OCI-LY3 (cell line): Measurements from ENCODE around the gene CRB1.

Experiments
- H2AFZ ChIP-seq: fragments of 200-600, 300-600 bp; shearing (Covaris generic); 2 replicates; pipeline ENCODE4 v1.6.0; 2014; ENCODE audit warnings: antibody characterized with exemption, low read depth, low read length
- H3K27ac ChIP-seq: fragments of 200-600, 300-600 bp; sonication (generic); 2 replicates; pipeline ENCODE4 v1.5.1; 2014; ENCODE audit warnings: mild to moderate bottlenecking, low read length, moderate library complexity, mixed read lengths
- H3K27me3 ChIP-seq: fragments of 200-600, 300-600 bp; sonication (generic); 2 replicates; pipeline ENCODE4 v1.6.1; 2014; ENCODE audit warnings: low read depth, low read length, mixed read lengths
- H3K36me3 ChIP-seq: fragments of 200-600, 300-600 bp; sonication (generic); replicated peaks from 2 replicates; pipeline ENCODE3; 2014; ENCODE audit warnings: low read depth, low read length, mixed read lengths
- H3K4me1 ChIP-seq: fragments of 300-600, 200-600 bp; sonication (generic); 2 replicates; pipeline ENCODE4 v1.6.1; 2014; ENCODE audit warnings: low read length, mixed read lengths
- H3K4me2 ChIP-seq: fragments of 200-600, 300-600 bp; sonication (generic); 2 replicates; pipeline ENCODE4 v1.6.1; 2014; ENCODE audit warnings: low read length, mixed read lengths
- H3K4me3 ChIP-seq: fragments of 300-600, 200-600 bp; sonication (generic); 2 replicates; pipeline ENCODE4 v1.5.1; 2014; ENCODE audit warnings: antibody characterized with exemption, mild to moderate bottlenecking, low read length, moderate library complexity
- H3K79me2 ChIP-seq: fragments of 300-600, 200-600 bp; shearing (Covaris generic); 2 replicates; pipeline ENCODE4 v1.6.1; 2014; ENCODE audit warnings: mild to moderate bottlenecking, low read length, mixed read lengths
- H3K9ac ChIP-seq: fragments of 300-600, 200-600 bp; shearing (Covaris generic); 2 replicates; pipeline ENCODE4 v1.6.0; 2014; ENCODE audit warnings: mild to moderate bottlenecking, low read length, moderate library complexity
- H3K9me3 ChIP-seq: fragments of 200-600, 300-600 bp; shearing (Covaris generic); 2 replicates; pipeline ENCODE4 v1.6.1; 2014; ENCODE audit warnings: low read length, mixed read lengths; ENCODE audit not compliant: insufficient read depth
- H4K20me1 ChIP-seq: fragments of 200-600, 300-600 bp; sonication (generic); 2 replicates; pipeline ENCODE4 v1.6.1; 2016; ENCODE audit warnings: low read length, mixed read lengths; ENCODE audit not compliant: insufficient read depth
- CTCF ChIP-seq: fragments of 200-600, 300-600 bp; sonication (generic); IDR thresholded peaks from 2 replicates; pipeline ENCODE4 v1.5.1; 2014; ENCODE audit warnings: antibody characterized with exemption, low read length, low read depth
- EZH2phosphoT487 ChIP-seq: fragments of 200-600 bp; shearing (Covaris generic); IDR thresholded peaks from 2 replicates; pipeline ENCODE4 v1.6.1; 2018; ENCODE audit warnings: antibody characterized with exemption, mixed run types, low read depth

Gene CRB1

GRCh38 chr1:197510691-197511378 lies 242.8 kb downstream of the CRB1 start:
- H4K20me1 ChIP-seq: 0 out of 2 replicates have a peak, but pooled peaks cover 4% of the 10 kb centered on the region
- no peak for TF ChIP-seq CTCF
- TF ChIP-seq EZH2phosphoT487: no peak

GRCh38 chr1:197515421-197515820 lies 247.4 kb downstream of the CRB1 start:
- H3K36me3 ChIP-seq: peaks cover 12% of the 10 kb centered on the region
- H4K20me1 ChIP-seq: 0 out of 2 replicates have a peak, but pooled peaks cover 10% of the 10 kb centered on the region
- H3K27ac ChIP-seq: no peak overlapping the region
- H3K4me2 ChIP-seq: no peak overlapping the region
- H3K79me2 ChIP-seq: no peaks in the 10 kb centered on the region
- H3K4me1 ChIP-seq: no peaks in the 10 kb centered on the region
- H2AFZ ChIP-seq: no peak overlapping the region
- H3K27me3 ChIP-seq: no peaks in the 10 kb centered on the region
- TF ChIP-seq EZH2phosphoT487 (no peak), CTCF (no peak)
- no peak overlapping the region for H3K9ac ChIP-seq
- H3K9me3 ChIP-seq: no peaks in the 10 kb centered on the region
- no peak overlapping the region for H3K4me3 ChIP-seq

More at GRCh38 chr1:197510691-197511378, 242.8 kb downstream of the CRB1 start:
- H3K9me3 ChIP-seq: no peaks in the 10 kb centered on the region
- no peak overlapping the region for H3K27ac ChIP-seq
- no peak overlapping the region for H3K4me3 ChIP-seq
- H3K4me2 ChIP-seq: no peak overlapping the region
- H3K27me3 ChIP-seq: no peaks in the 10 kb centered on the region
- H3K4me1 ChIP-seq: no peaks in the 10 kb centered on the region
- H3K36me3 ChIP-seq: peaks cover 21% of the 10 kb centered on the region
- H3K79me2 ChIP-seq: no peaks in the 10 kb centered on the region
- H2AFZ ChIP-seq: no peak overlapping the region
- no peak overlapping the region for H3K9ac ChIP-seq

GRCh38 chr1:197519741-197520334 lies 251.8 kb downstream of the CRB1 start:
- no peaks in the 10 kb centered on the region for H3K79me2 ChIP-seq
- 0 out of 2 replicates have a peak, but pooled peaks cover 6% of the 10 kb centered on the region for H4K20me1 ChIP-seq
- no peaks in the 10 kb centered on the region for H3K27me3 ChIP-seq
- no peaks in the 10 kb centered on the region for H3K4me1 ChIP-seq
- TF ChIP-seq CTCF (peak; percentile 73), EZH2phosphoT487 (no peak)
- no peak overlapping the region for H3K4me3 ChIP-seq
- H3K36me3 ChIP-seq: peaks cover 4% of the 10 kb centered on the region
- H2AFZ ChIP-seq: no peak overlapping the region
- H3K9me3 ChIP-seq: no peaks in the 10 kb centered on the region
- no peak overlapping the region for H3K27ac ChIP-seq
- no peak overlapping the region for H3K9ac ChIP-seq
- no peak overlapping the region for H3K4me2 ChIP-seq

GRCh38 chr1:197521118-197521739 lies 253.2 kb downstream of the CRB1 start:
- peak; percentile 83 for TF ChIP-seq CTCF
- TF ChIP-seq EZH2phosphoT487: no peak
- no peaks in the 10 kb centered on the region for H3K27me3 ChIP-seq
- H3K4me3 ChIP-seq: no peak overlapping the region
- no peaks in the 10 kb centered on the region for H3K79me2 ChIP-seq
- no peaks in the 10 kb centered on the region for H3K9me3 ChIP-seq
- 0 out of 2 replicates have a peak, but pooled peaks cover 6% of the 10 kb centered on the region for H4K20me1 ChIP-seq
- no peak overlapping the region for H3K4me2 ChIP-seq
- H2AFZ ChIP-seq: no peak overlapping the region
- no peak overlapping the region for H3K27ac ChIP-seq
- peaks cover 4% of the 10 kb centered on the region for H3K36me3 ChIP-seq
- no peak overlapping the region for H3K9ac ChIP-seq
- no peaks in the 10 kb centered on the region for H3K4me1 ChIP-seq
